HEK293 (cell line): ENCODE data around the gene MXI1.

Experiments used
- BCL11A ChIP-seq: fragments of 450-650 bp; formaldehyde crosslinking; IDR thresholded peaks from 2 replicates; pipeline ENCODE4 v1.5.1; 2016; ENCODE audit warnings: low read depth, missing biosample characterization, missing genetic modification characterization
- EGR2 ChIP-seq: fragments of 450-650 bp; formaldehyde crosslinking; IDR thresholded peaks from 2 replicates; pipeline ENCODE4 v1.5.1; 2016; ENCODE audit warnings: low read depth, missing biosample characterization, missing genetic modification characterization
- HOXA7 ChIP-seq: sonication (generic); formaldehyde crosslinking; IDR thresholded peaks from 2 replicates; pipeline ENCODE4 v1.8.1; 2022; ENCODE audit warnings: missing genetic modification reagents, borderline replicate concordance
- HOXC10 ChIP-seq: sonication (generic); formaldehyde crosslinking; IDR thresholded peaks from 2 replicates; pipeline ENCODE4 v1.8.1; 2023; ENCODE audit warnings: mild to moderate bottlenecking, missing genetic modification reagents
- OSR2 ChIP-seq: fragments of 450-650 bp; formaldehyde crosslinking; IDR thresholded peaks from 2 replicates; pipeline ENCODE4 v1.5.1; 2016; ENCODE audit warnings: missing biosample characterization, missing genetic modification characterization
- ZBTB11 ChIP-seq: fragments of 450-650 bp; formaldehyde crosslinking; conservative IDR thresholded peaks from 2 replicates; pipeline ENCODE4 v1.5.1; 2016; ENCODE audit warnings: low read depth, missing biosample characterization, missing genetic modification characterization
- ZBTB17 ChIP-seq: fragments of 450-650 bp; formaldehyde crosslinking; IDR thresholded peaks from 2 replicates; pipeline ENCODE4 v1.5.1; 2016; ENCODE audit warnings: missing biosample characterization, missing genetic modification characterization
- ZBTB20 ChIP-seq: fragments of 450-650 bp; formaldehyde crosslinking; IDR thresholded peaks from 2 replicates; pipeline ENCODE4 v1.5.1; 2016; ENCODE audit warnings: missing biosample characterization, missing genetic modification characterization
- ZFP41 ChIP-seq: fragments of 450-650 bp; formaldehyde crosslinking; IDR thresholded peaks from 2 replicates; pipeline ENCODE4 v1.5.1; 2016; ENCODE audit warnings: missing biosample characterization, missing genetic modification characterization, borderline replicate concordance
- ZNF10 ChIP-seq: fragments of 450-650 bp; formaldehyde crosslinking; IDR thresholded peaks from 2 replicates; pipeline ENCODE4 v1.5.1; 2017; ENCODE audit warnings: missing biosample characterization, missing genetic modification characterization
- ZNF132 ChIP-seq: fragments of 450-650 bp; formaldehyde crosslinking; IDR thresholded peaks from 2 replicates; pipeline ENCODE4 v1.5.1; 2017; ENCODE audit warnings: missing biosample characterization, missing genetic modification characterization, borderline replicate concordance
- ZNF133 ChIP-seq: fragments of 450-650 bp; formaldehyde crosslinking; IDR thresholded peaks from 2 replicates; pipeline ENCODE4 v1.5.1; 2016; ENCODE audit warnings: missing biosample characterization, missing genetic modification characterization
- ZNF223 ChIP-seq: fragments of 450-650 bp; formaldehyde crosslinking; IDR thresholded peaks from 2 replicates; pipeline ENCODE4 v1.5.1; 2016; ENCODE audit warnings: missing biosample characterization, missing genetic modification characterization
- ZNF24 ChIP-seq: fragments of 450-650 bp; formaldehyde crosslinking; IDR thresholded peaks from 2 replicates; pipeline ENCODE4 v1.5.1; 2016; ENCODE audit warnings: missing biosample characterization, missing genetic modification characterization
- ZNF366 ChIP-seq: fragments of 450-650 bp; formaldehyde crosslinking; conservative IDR thresholded peaks from 2 replicates; pipeline ENCODE4 v1.5.1; 2016; ENCODE audit warnings: missing biosample characterization, missing genetic modification characterization
- ZNF37A ChIP-seq: fragments of 450-650 bp; IDR thresholded peaks from 2 replicates; pipeline ENCODE4 v1.5.1; 2018; ENCODE audit warnings: missing biosample characterization, missing genetic modification characterization
- ZNF404 ChIP-seq: fragments of 450-650 bp; formaldehyde crosslinking; IDR thresholded peaks from 2 replicates; pipeline ENCODE4 v1.5.1; 2017; ENCODE audit warnings: missing biosample characterization, missing genetic modification characterization
- ZNF426 ChIP-seq: fragments of 450-650 bp; formaldehyde crosslinking; IDR thresholded peaks from 2 replicates; pipeline ENCODE4 v1.5.1; 2017; ENCODE audit warnings: missing biosample characterization, missing genetic modification characterization, mild to moderate bottlenecking, inconsistent platforms, moderate library complexity
- ZNF473 ChIP-seq: fragments of 450-650 bp; formaldehyde crosslinking; IDR thresholded peaks from 2 replicates; pipeline ENCODE4 v1.5.1; 2017; ENCODE audit warnings: missing biosample characterization, missing genetic modification characterization
- ZNF48 ChIP-seq: fragments of 450-650 bp; formaldehyde crosslinking; IDR thresholded peaks from 2 replicates; pipeline ENCODE4 v1.5.1; 2016; ENCODE audit warnings: missing biosample characterization, missing genetic modification characterization
- ZNF530 ChIP-seq: fragments of 450-650 bp; formaldehyde crosslinking; IDR thresholded peaks from 2 replicates; pipeline ENCODE4 v1.5.1; 2016; ENCODE audit warnings: low read depth, missing biosample characterization, missing genetic modification characterization
- ZNF626 ChIP-seq: fragments of 450-650 bp; sonication (Bioruptor Pico); formaldehyde crosslinking; IDR thresholded peaks from 2 replicates; pipeline ENCODE4 v1.5.1; 2018; ENCODE audit warnings: missing biosample characterization, missing genetic modification characterization, inconsistent platforms
- ZNF777 ChIP-seq: fragments of 450-650 bp; formaldehyde crosslinking; IDR thresholded peaks from 2 replicates; pipeline ENCODE4 v1.5.1; 2017; ENCODE audit warnings: missing biosample characterization, missing genetic modification characterization, borderline replicate concordance
- TF ChIP-seq, protein P1 (sequence below): fragments of 450-650 bp; formaldehyde crosslinking; IDR thresholded peaks from 2 replicates; pipeline ENCODE4 v1.5.1; 2016; ENCODE audit warnings: missing biosample characterization, missing genetic modification characterization
- TF ChIP-seq, protein P2 (sequence below): fragments of 450-650 bp; formaldehyde crosslinking; IDR thresholded peaks from 2 replicates; pipeline ENCODE4 v1.5.0; 2017; ENCODE audit warnings: missing biosample characterization, missing genetic modification characterization, borderline replicate concordance
- TF ChIP-seq, protein P3 (sequence below): fragments of 450-650 bp; IDR thresholded peaks from 2 replicates; pipeline ENCODE4 v1.5.1; 2018; ENCODE audit warnings: missing biosample characterization, mild to moderate bottlenecking, missing genetic modification characterization
- TF ChIP-seq, protein P4 (sequence below): fragments of 450-650 bp; formaldehyde crosslinking; IDR thresholded peaks from 2 replicates; pipeline ENCODE4 v1.5.1; 2016; ENCODE audit warnings: missing biosample characterization, missing genetic modification characterization

The MXI1 gene

GRCh38 chr10:110207805-110208613 lies 604 bp downstream of the MXI1 start (continued):
- TF ChIP-seq, protein P1, sequence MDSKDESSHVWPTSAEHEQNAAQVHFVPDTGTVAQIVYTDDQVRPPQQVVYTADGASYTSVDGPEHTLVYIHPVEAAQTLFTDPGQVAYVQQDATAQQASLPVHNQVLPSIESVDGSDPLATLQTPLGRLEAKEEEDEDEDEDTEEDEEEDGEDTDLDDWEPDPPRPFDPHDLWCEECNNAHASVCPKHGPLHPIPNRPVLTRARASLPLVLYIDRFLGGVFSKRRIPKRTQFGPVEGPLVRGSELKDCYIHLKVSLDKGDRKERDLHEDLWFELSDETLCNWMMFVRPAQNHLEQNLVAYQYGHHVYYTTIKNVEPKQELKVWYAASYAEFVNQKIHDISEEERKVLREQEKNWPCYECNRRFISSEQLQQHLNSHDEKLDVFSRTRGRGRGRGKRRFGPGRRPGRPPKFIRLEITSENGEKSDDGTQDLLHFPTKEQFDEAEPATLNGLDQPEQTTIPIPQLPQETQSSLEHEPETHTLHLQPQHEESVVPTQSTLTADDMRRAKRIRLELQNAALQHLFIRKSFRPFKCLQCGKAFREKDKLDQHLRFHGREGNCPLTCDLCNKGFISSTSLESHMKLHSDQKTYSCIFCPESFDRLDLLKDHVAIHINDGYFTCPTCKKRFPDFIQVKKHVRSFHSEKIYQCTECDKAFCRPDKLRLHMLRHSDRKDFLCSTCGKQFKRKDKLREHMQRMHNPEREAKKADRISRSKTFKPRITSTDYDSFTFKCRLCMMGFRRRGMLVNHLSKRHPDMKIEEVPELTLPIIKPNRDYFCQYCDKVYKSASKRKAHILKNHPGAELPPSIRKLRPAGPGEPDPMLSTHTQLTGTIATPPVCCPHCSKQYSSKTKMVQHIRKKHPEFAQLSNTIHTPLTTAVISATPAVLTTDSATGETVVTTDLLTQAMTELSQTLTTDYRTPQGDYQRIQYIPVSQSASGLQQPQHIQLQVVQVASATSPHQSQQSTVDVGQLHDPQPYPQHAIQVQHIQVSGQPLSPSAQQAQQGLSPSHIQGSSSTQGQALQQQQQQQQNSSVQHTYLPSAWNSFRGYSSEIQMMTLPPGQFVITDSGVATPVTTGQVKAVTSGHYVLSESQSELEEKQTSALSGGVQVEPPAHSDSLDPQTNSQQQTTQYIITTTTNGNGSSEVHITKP (tag by site-specific recombination), result peak; percentile 84
- TF ChIP-seq ZNF366 (tag by site-specific recombination) (peak; percentile 68), ZBTB20 (tag by site-specific recombination) (peak; percentile 98), BCL11A (no peak; the same call in 1 of the 2 replicates), ZNF626 (tag by site-specific recombination) (no peak), ZNF10 (tag by site-specific recombination) (no peak), ZNF132 (no peak), ZBTB11 (tag by site-specific recombination) (peak; percentile 82), ZNF404 (tag by site-specific recombination) (no peak), ZNF777 (tag by site-specific recombination) (peak; percentile 10; the same call in 1 of the 2 replicates), EGR2 (tag by site-specific recombination) (peak; percentile 55; the same call in 1 of the 2 replicates), ZNF37A (no peak), ZNF426 (tag by site-specific recombination) (no peak), ZNF24 (tag by site-specific recombination) (no peak), ZFP41 (tag by site-specific recombination) (no peak), OSR2 (tag by site-specific recombination) (no peak), ZNF473 (tag by site-specific recombination) (no peak), ZNF530 (tag by site-specific recombination) (no peak), ZNF223 (tag by site-specific recombination) (0 out of 2 replicates have a peak, but pooled peaks have one; percentile 20), ZBTB17 (tag by site-specific recombination) (peak; percentile 73; the same call in 1 of the 2 replicates), ZNF48 (tag by site-specific recombination) (no peak), HOXC10 (no peak), HOXA7 (no peak), ZNF133 (tag by site-specific recombination) (no peak)
- TF ChIP-seq, protein P2, sequence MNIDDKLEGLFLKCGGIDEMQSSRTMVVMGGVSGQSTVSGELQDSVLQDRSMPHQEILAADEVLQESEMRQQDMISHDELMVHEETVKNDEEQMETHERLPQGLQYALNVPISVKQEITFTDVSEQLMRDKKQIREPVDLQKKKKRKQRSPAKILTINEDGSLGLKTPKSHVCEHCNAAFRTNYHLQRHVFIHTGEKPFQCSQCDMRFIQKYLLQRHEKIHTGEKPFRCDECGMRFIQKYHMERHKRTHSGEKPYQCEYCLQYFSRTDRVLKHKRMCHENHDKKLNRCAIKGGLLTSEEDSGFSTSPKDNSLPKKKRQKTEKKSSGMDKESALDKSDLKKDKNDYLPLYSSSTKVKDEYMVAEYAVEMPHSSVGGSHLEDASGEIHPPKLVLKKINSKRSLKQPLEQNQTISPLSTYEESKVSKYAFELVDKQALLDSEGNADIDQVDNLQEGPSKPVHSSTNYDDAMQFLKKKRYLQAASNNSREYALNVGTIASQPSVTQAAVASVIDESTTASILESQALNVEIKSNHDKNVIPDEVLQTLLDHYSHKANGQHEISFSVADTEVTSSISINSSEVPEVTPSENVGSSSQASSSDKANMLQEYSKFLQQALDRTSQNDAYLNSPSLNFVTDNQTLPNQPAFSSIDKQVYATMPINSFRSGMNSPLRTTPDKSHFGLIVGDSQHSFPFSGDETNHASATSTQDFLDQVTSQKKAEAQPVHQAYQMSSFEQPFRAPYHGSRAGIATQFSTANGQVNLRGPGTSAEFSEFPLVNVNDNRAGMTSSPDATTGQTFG, result no peak
- TF ChIP-seq, protein P3, sequence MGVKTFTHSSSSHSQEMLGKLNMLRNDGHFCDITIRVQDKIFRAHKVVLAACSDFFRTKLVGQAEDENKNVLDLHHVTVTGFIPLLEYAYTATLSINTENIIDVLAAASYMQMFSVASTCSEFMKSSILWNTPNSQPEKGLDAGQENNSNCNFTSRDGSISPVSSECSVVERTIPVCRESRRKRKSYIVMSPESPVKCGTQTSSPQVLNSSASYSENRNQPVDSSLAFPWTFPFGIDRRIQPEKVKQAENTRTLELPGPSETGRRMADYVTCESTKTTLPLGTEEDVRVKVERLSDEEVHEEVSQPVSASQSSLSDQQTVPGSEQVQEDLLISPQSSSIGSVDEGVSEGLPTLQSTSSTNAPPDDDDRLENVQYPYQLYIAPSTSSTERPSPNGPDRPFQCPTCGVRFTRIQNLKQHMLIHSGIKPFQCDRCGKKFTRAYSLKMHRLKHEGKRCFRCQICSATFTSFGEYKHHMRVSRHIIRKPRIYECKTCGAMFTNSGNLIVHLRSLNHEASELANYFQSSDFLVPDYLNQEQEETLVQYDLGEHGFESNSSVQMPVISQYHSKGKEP (tag by site-specific recombination), result no peak
- TF ChIP-seq, protein P4, sequence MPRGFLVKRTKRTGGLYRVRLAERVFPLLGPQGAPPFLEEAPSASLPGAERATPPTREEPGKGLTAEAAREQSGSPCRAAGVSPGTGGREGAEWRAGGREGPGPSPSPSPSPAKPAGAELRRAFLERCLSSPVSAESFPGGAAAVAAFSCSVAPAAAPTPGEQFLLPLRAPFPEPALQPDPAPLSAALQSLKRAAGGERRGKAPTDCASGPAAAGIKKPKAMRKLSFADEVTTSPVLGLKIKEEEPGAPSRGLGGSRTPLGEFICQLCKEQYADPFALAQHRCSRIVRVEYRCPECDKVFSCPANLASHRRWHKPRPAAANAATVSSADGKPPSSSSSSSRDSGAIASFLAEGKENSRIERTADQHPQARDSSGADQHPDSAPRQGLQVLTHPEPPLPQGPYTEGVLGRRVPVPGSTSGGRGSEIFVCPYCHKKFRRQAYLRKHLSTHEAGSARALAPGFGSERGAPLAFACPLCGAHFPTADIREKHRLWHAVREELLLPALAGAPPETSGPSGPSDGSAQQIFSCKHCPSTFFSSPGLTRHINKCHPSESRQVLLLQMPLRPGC (tag by site-specific recombination), result no peak
